HFFc6 (cell line): ENCODE measurements around the gene SOCS7. TPM values are rescaled to one million over a fixed set of nuclear protein-coding genes. Genes with fewer than 3 reads are reported as not detected.

Experiments used
- DNase-seq: peaks from one replicate; pipeline ENCODE4 v3.0.0-alpha.2; 2018
- H3K27ac Mint-ChIP-seq: 2 replicates; pipeline ENCODE4 v1.8.0; 2020; ENCODE audit warnings: mild to moderate bottlenecking, mixed read lengths
- H3K27me3 Mint-ChIP-seq: 2 replicates; pipeline ENCODE4 v1.8.0; 2021; ENCODE audit warnings: mild to moderate bottlenecking, moderate library complexity, mixed read lengths; ENCODE audit not compliant: insufficient read depth
- H3K36me3 Mint-ChIP-seq: 2 replicates; pipeline ENCODE4 v1.8.0; 2021; ENCODE audit warnings: low read depth, mixed read lengths
- H3K4me1 Mint-ChIP-seq: 2 replicates; pipeline ENCODE4 v1.8.0; 2020; ENCODE audit warnings: low read depth, mixed read lengths
- H3K4me3 Mint-ChIP-seq: 2 replicates; pipeline ENCODE4 v1.8.0; 2020; ENCODE audit warnings: mild to moderate bottlenecking, moderate library complexity, mixed read lengths
- H3K9me3 Mint-ChIP-seq: 2 replicates; pipeline ENCODE4 v1.8.0; 2020; ENCODE audit warnings: mild to moderate bottlenecking, mixed read lengths
- CTCF ChIP-seq: fragments of 200-600 bp; sonication (generic); IDR thresholded peaks from 2 replicates; pipeline ENCODE4 v1.5.0; 2021; ENCODE audit warnings: antibody characterized with exemption, mild to moderate bottlenecking
- long read RNA-seq: library from polyadenylated mRNA; unstranded; transcript quantifications from one replicate; pipeline ENCODE4 v2.0.0, GENCODE V29; 2019
- total RNA-seq, 6 experiments: library from RNA; stranded (reverse); fragmentation: NEBNext Ultra II Directional; extraction: Animal tissue kit (Norgen Biotek cat#: 25700); gene quantifications; 2 replicates in 1 of 6; 3 replicates in 5 of 6; pipeline ENCODE4 v1.2.3, GENCODE V29; 2021

SOCS7 gene
- total RNA-seq: 10 to 100 TPM in 5 of 6 experiments, 1 to 10 TPM in 1; 9.7 to 13.8 (median 11.1) TPM
- long read RNA-seq, partial matches to known transcripts: 0 of 2 reads
- long read RNA-seq, other reads (novel, unspliced or antisense): 2 of 2 reads

GRCh38 chr17:38351412-38352222 lies at the start of gene SOCS7:
SOCS7 (plus strand) TSS chr17:38351844; CDS start chr17:38352053, 209 bp downstream.
- TF ChIP-seq CTCF: no peak
- peak within 1 kb of the TSS; percentile 91 for H3K4me3 Mint-ChIP-seq
- peaks cover 16% of the 10 kb centered on the region; the same call in 1 of the 2 replicates for H3K36me3 Mint-ChIP-seq
- H3K27ac Mint-ChIP-seq: peak within 1 kb of the TSS; percentile 98
- H3K27me3 Mint-ChIP-seq: no peaks in the 10 kb centered on the region
- DNase-seq: peak; percentile 81
- H3K9me3 Mint-ChIP-seq: no peaks in the 10 kb centered on the region
- peaks cover 44% of the 10 kb centered on the region for H3K4me1 Mint-ChIP-seq

GRCh38 chr17:38315497-38315896 lies 36.1 kb upstream of the SOCS7 start:
- H3K4me3 Mint-ChIP-seq: no peak overlapping the region
- H3K36me3 Mint-ChIP-seq: peaks cover 21% of the 10 kb centered on the region
- H3K27ac Mint-ChIP-seq: no peak overlapping the region

GRCh38 chr17:38317081-38317480 lies 34.6 kb upstream of the SOCS7 start:
- peaks cover 21% of the 10 kb centered on the region for H3K36me3 Mint-ChIP-seq
- H3K4me3 Mint-ChIP-seq: no peak overlapping the region
- H3K27me3 Mint-ChIP-seq: no peaks in the 10 kb centered on the region
- H3K27ac Mint-ChIP-seq: peak overlapping the region; percentile 63
- H3K9me3 Mint-ChIP-seq: no peaks in the 10 kb centered on the region
- DNase-seq: no peak
- peaks cover 17% of the 10 kb centered on the region for H3K4me1 Mint-ChIP-seq
- no peak for TF ChIP-seq CTCF

More at GRCh38 chr17:38315497-38315896, 36.1 kb upstream of the SOCS7 start:
- no peak for DNase-seq
- H3K27me3 Mint-ChIP-seq: no peaks in the 10 kb centered on the region
- TF ChIP-seq CTCF: no peak
- H3K9me3 Mint-ChIP-seq: no peaks in the 10 kb centered on the region
- peaks cover 17% of the 10 kb centered on the region for H3K4me1 Mint-ChIP-seq

- no peak for TF ChIP-seq CTCF
- H3K4me3 Mint-ChIP-seq: no peak overlapping the region
- H3K9me3 Mint-ChIP-seq: no peaks in the 10 kb centered on the region
- DNase-seq: no peak
- H3K4me1 Mint-ChIP-seq: peaks cover 20% of the 10 kb centered on the region
- no peak overlapping the region for H3K27ac Mint-ChIP-seq
- peaks cover 2% of the 10 kb centered on the region; the same call in 1 of the 2 replicates for H3K27me3 Mint-ChIP-seq
- H3K36me3 Mint-ChIP-seq: peaks cover 21% of the 10 kb centered on the region
Observed at GRCh38 chr17:38320482-38320881, 31.2 kb upstream of the SOCS7 start.

GRCh38 chr17:38322156-38322779 lies 29.4 kb upstream of the SOCS7 start:
- H3K4me3 Mint-ChIP-seq: no peak overlapping the region
- TF ChIP-seq CTCF: peak; percentile 92
- no peak for DNase-seq

More at GRCh38 chr17:38322156-38322779, 29.4 kb upstream of the SOCS7 start:
- Mint-ChIP-seq H3K27ac (peak overlapping the region; percentile 5; the same call in 1 of the 2 replicates), H3K36me3 (peaks cover 11% of the 10 kb centered on the region; the same call in 1 of the 2 replicates), H3K4me1 (peaks cover 16% of the 10 kb centered on the region), H3K27me3 (peaks cover 6% of the 10 kb centered on the region), H3K9me3 (no peaks in the 10 kb centered on the region)
